Body of pancreas (tissue), 4 donors: ENCODE results near the gene CFAP54.

Experiments
- CTCF ChIP-seq, 7 experiments: fragments of 450-650 bp in 4 of 7; fragments of 200-600 bp in 3 of 7; sonication (generic) in 3 of 7; IDR thresholded peaks; one replicate each; pipeline ENCODE4 v1.5.1; 2016 to 2019; ENCODE audit warnings: antibody characterized with exemption in 7 of 7
- POLR2A ChIP-seq, 3 donors: fragments of 450-650 bp; IDR thresholded peaks; one replicate each; pipeline ENCODE4 v1.6.1; 2016; ENCODE audit warnings: antibody characterized with exemption in 3 of 3, mild to moderate bottlenecking in 2 of 3

- TF ChIP-seq CTCF (IDR thresholded peaks at IDR 0.05), result no peak
- no peak for TF ChIP-seq POLR2A (IDR thresholded peaks at IDR 0.05)
Measured at GRCh38 chr12:96864335-96864734, 375.0 kb downstream of the CFAP54 start.
